ENCODE results near the gene CPNE4.

CPNE4 gene

DNA sequence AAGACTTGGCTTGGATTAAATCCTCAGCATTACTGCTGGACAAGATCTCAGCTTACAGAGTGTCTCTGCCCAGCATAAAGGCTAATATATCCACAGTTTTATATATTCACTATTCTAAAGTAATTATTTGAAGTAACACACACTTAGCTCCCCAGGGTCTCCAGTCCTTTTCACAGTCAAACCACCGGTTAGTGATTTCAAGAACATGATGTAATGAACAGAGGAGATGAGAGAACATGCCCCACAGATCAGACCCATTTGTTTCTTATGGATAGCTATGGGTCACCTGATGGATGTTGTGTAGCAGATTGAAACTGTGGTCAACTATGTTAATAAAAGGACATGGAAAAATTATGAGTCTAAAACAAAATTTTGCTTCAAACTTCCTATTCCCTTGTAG, 487.2 kb downstream of the CPNE4 start:
- TF ChIP-seq FOXP2 (optimal IDR thresholded peaks at IDR 0.05; ENCODE audit: borderline replicate concordance, extremely low read depth, extremely low read length, insufficient read depth) (no peak), SIN3A (IDR thresholded peaks at IDR 0.05; ENCODE audit: borderline replicate concordance, insufficient read depth, low read length) (no peak), POLR2AphosphoS5 (IDR thresholded peaks at IDR 0.05; ENCODE audit: low read depth, low read length) (no peak), TAF1 (IDR thresholded peaks at IDR 0.05; ENCODE audit: borderline replicate concordance, insufficient read depth, low read length) (no peak)
- TF ChIP-seq, protein P1, sequence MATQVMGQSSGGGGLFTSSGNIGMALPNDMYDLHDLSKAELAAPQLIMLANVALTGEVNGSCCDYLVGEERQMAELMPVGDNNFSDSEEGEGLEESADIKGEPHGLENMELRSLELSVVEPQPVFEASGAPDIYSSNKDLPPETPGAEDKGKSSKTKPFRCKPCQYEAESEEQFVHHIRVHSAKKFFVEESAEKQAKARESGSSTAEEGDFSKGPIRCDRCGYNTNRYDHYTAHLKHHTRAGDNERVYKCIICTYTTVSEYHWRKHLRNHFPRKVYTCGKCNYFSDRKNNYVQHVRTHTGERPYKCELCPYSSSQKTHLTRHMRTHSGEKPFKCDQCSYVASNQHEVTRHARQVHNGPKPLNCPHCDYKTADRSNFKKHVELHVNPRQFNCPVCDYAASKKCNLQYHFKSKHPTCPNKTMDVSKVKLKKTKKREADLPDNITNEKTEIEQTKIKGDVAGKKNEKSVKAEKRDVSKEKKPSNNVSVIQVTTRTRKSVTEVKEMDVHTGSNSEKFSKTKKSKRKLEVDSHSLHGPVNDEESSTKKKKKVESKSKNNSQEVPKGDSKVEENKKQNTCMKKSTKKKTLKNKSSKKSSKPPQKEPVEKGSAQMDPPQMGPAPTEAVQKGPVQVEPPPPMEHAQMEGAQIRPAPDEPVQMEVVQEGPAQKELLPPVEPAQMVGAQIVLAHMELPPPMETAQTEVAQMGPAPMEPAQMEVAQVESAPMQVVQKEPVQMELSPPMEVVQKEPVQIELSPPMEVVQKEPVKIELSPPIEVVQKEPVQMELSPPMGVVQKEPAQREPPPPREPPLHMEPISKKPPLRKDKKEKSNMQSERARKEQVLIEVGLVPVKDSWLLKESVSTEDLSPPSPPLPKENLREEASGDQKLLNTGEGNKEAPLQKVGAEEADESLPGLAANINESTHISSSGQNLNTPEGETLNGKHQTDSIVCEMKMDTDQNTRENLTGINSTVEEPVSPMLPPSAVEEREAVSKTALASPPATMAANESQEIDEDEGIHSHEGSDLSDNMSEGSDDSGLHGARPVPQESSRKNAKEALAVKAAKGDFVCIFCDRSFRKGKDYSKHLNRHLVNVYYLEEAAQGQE (IDR thresholded peaks at IDR 0.05; ENCODE audit: insufficient read depth in 1 of 2, low read depth in 2 of 2, low read length in 2 of 2) = no peak

DNA sequence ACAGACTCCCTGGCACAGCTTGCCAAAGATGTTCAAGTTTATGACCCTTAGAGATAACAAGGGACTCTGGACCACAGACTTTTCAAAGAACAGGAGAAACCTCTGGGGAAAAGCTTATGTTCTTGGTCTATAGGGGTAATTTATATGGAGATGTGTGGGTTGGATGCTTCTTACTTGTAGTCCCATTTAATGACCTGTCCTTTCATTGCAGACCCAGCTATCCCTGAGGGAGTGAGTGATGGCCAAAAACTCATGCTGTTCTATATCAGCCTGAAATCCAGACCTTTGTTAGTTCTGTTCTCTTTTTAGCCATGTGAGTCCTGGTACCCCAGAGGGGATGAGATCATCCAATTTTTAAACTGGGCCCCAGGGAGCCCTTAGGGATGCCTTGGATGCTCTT, 488.4 kb downstream of the CPNE4 start:
- TF ChIP-seq, protein P1 (IDR thresholded peaks at IDR 0.05; ENCODE audit: insufficient read depth in 1 of 2, low read depth in 2 of 2, low read length in 2 of 2) = no peak
- TF ChIP-seq TAF1 (IDR thresholded peaks at IDR 0.05; ENCODE audit: borderline replicate concordance, insufficient read depth, low read length) = no peak
- no peak for TF ChIP-seq FOXP2 (optimal IDR thresholded peaks at IDR 0.05; ENCODE audit: borderline replicate concordance, extremely low read depth, extremely low read length, insufficient read depth)
- no peak for TF ChIP-seq SIN3A (IDR thresholded peaks at IDR 0.05; ENCODE audit: borderline replicate concordance, insufficient read depth, low read length)
- no peak for TF ChIP-seq POLR2AphosphoS5 (IDR thresholded peaks at IDR 0.05; ENCODE audit: low read depth, low read length)

DNA sequence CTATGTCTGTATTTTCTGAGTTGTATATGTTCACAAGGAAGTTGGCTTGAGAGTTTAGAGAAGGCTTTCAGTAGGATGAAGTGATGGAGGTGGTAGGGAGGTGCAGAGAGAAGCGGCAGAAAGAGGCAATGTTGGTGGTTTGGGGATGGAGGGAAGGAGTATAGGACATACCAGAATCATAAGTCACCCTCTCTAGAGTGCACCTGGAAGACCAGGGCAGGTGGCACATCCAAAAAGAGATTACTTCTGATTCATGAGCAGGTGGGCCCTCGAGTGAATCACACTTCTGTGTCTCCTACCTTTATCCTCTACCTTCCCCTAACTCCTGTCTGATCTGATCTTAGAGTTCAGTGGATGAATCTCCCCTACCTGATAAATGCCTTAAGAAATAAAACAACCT, 490.3 kb downstream of the CPNE4 start:
- TF ChIP-seq TAF1 (IDR thresholded peaks at IDR 0.05; ENCODE audit: borderline replicate concordance, insufficient read depth, low read length) = no peak

DNA sequence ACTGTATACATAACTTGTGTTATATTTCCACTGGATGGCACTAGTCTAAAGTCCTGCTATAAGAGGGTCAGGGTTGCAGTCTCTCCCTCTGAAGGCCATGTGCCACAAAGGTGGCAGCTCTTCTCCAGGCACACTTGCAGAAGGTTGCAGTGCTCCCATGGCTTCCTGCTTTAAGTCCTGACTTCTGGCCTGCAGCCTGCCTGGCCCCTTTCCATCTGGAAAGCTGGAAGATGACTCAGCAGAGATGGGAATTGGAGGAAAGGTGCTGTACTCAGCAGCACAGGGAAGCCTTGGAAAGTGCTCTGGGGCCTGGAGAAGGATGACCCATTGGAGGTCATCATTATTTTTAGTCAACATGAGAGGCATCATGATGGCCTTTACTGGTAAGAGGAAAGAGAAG, 491.1 kb downstream of the CPNE4 start:
- no peak for TF ChIP-seq POLR2AphosphoS5 (IDR thresholded peaks at IDR 0.05; ENCODE audit: low read depth, low read length)
- TF ChIP-seq FOXP2 (optimal IDR thresholded peaks at IDR 0.05; ENCODE audit: borderline replicate concordance, extremely low read depth, extremely low read length, insufficient read depth) = no peak
- no peak for TF ChIP-seq TAF1 (IDR thresholded peaks at IDR 0.05; ENCODE audit: borderline replicate concordance, insufficient read depth, low read length)
- TF ChIP-seq, protein P1 (IDR thresholded peaks at IDR 0.05; ENCODE audit: insufficient read depth in 1 of 2, low read depth in 2 of 2, low read length in 2 of 2) = no peak
- no peak for TF ChIP-seq SIN3A (IDR thresholded peaks at IDR 0.05; ENCODE audit: borderline replicate concordance, insufficient read depth, low read length)

DNA sequence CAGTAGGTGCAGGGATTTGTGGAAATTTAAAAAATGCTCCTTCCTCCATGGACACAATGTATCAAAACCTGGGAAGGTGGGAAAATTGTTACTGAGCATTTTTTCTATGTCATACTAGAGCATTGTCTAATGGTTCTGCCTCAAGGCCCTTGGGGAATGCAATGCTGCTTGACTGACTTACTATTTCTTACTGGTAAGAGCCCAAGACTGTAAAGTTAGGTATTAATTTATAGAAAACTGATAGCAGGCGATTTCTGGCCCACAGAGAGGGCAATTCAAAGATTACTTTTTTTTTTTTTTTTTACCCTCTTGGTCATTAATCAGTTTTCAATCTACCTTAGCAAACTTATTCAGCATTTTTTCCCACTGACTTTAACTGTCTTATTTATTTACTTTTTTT, 493.5 kb downstream of the CPNE4 start:
- no peak for TF ChIP-seq FOXP2 (optimal IDR thresholded peaks at IDR 0.05; ENCODE audit: borderline replicate concordance, extremely low read depth, extremely low read length, insufficient read depth)
- TF ChIP-seq, protein P1 (IDR thresholded peaks at IDR 0.05; ENCODE audit: insufficient read depth in 1 of 2, low read depth in 2 of 2, low read length in 2 of 2) = no peak
- TF ChIP-seq POLR2AphosphoS5 (IDR thresholded peaks at IDR 0.05; ENCODE audit: low read depth, low read length) = no peak
- no peak for TF ChIP-seq SIN3A (IDR thresholded peaks at IDR 0.05; ENCODE audit: borderline replicate concordance, insufficient read depth, low read length)
- no peak for TF ChIP-seq TAF1 (IDR thresholded peaks at IDR 0.05; ENCODE audit: borderline replicate concordance, insufficient read depth, low read length)
